Adipocyte (in vitro differentiated cells): ENCODE data around the gene OR4X2.

Experiments used
- DNase-seq: peaks from one replicate; pipeline ENCODE4 v3.0.0-alpha.2; 2015; ENCODE audit warnings: low read depth
- H3K27me3 ChIP-seq: replicated peaks from 2 replicates; pipeline ENCODE4 v1.7.0; 2013; ENCODE audit warnings: mild to moderate bottlenecking, low read length, moderate library complexity; ENCODE audit not compliant: control insufficient read depth, insufficient read depth
- H3K36me3 ChIP-seq: 2 replicates; pipeline ENCODE4 v1.7.0; 2013; ENCODE audit warnings: low read length, mild to moderate bottlenecking, moderate library complexity; ENCODE audit not compliant: control insufficient read depth, insufficient read depth, severe bottlenecking
- H3K4me1 ChIP-seq: 2 replicates; pipeline ENCODE4 v1.7.0; 2013; ENCODE audit warnings: mild to moderate bottlenecking, low read length, moderate library complexity; ENCODE audit not compliant: control insufficient read depth, insufficient read depth
- H3K4me3 ChIP-seq: 2 replicates; pipeline ENCODE4 v1.7.0; 2013; ENCODE audit warnings: mild to moderate bottlenecking, low read length, moderate library complexity
- H3K9ac ChIP-seq: 2 replicates; pipeline ENCODE4 v1.7.0; 2013; ENCODE audit warnings: mild to moderate bottlenecking, low read length, moderate library complexity
- H3K9me3 ChIP-seq: 2 replicates; pipeline ENCODE4 v1.7.0; 2013; ENCODE audit warnings: mild to moderate bottlenecking, low read length, moderate library complexity; ENCODE audit not compliant: control insufficient read depth

Gene OR4X2

GRCh38 chr11:48272606-48273005, 27.7 kb downstream of the OR4X2 start:
- DNase-seq, result no peak
- Histone ChIP-seq H3K9ac (no peak overlapping the region), H3K9me3 (no peaks in the 10 kb centered on the region), H3K4me3 (no peak overlapping the region), H3K27me3 (no peaks in the 10 kb centered on the region), H3K36me3 (no peaks in the 10 kb centered on the region), H3K4me1 (no peaks in the 10 kb centered on the region)
